Glutamatergic neuron (in vitro differentiated cells): Measurements from ENCODE around the gene RAF1. TPM values are rescaled to one million over a fixed set of nuclear protein-coding genes. Genes with fewer than 3 reads are reported as not detected.

Experiments used
- DNase-seq: peaks from one replicate; pipeline ENCODE4 v3.0.0; 2022
- H3K27ac Mint-ChIP-seq: one replicate; pipeline ENCODE4 v1.8.0; 2020; ENCODE audit warnings: mild to moderate bottlenecking, mixed read lengths, inconsistent platforms; ENCODE audit not compliant: unreplicated experiment
- H3K27me3 Mint-ChIP-seq: one replicate; pipeline ENCODE4 v1.8.0; 2020; ENCODE audit warnings: mild to moderate bottlenecking, moderate library complexity, mixed read lengths, inconsistent platforms; ENCODE audit not compliant: unreplicated experiment
- H3K36me3 Mint-ChIP-seq: one replicate; pipeline ENCODE4 v1.8.0; 2020; ENCODE audit warnings: mild to moderate bottlenecking, mixed read lengths, inconsistent platforms; ENCODE audit not compliant: unreplicated experiment
- H3K4me1 Mint-ChIP-seq: one replicate; pipeline ENCODE4 v1.8.0; 2020; ENCODE audit warnings: mild to moderate bottlenecking, low read depth, mixed read lengths, inconsistent platforms; ENCODE audit not compliant: unreplicated experiment
- H3K4me3 Mint-ChIP-seq: one replicate; pipeline ENCODE4 v1.8.0; 2020; ENCODE audit warnings: mild to moderate bottlenecking, mixed read lengths, inconsistent platforms; ENCODE audit not compliant: unreplicated experiment
- H3K9me3 Mint-ChIP-seq: one replicate; pipeline ENCODE4 v1.8.0; 2020; ENCODE audit warnings: mild to moderate bottlenecking, moderate library complexity, mixed read lengths, inconsistent platforms; ENCODE audit not compliant: unreplicated experiment
- CTCF ChIP-seq: fragments of 200-600 bp; sonication (generic); IDR thresholded peaks from one replicate; pipeline ENCODE4 v1.5.0; 2021; ENCODE audit not compliant: partially characterized antibody, unreplicated experiment
- total RNA-seq: library from RNA; stranded (reverse); fragmentation: NEBNext Ultra II Directional; extraction: Animal tissue kit (Norgen Biotek cat#: 25700); gene quantifications from one replicate; pipeline ENCODE4 v1.2.1, GENCODE V29; 2021; ENCODE audit not compliant: unreplicated experiment

Gene RAF1
- total RNA-seq, 1 donor from 2014 or later, result 185 TPM

GRCh38 chr3:12593473-12593872, 70.4 kb downstream of the RAF1 start:
- DNase-seq, result no peak
- peaks cover 3% of the 10 kb centered on the region for H3K27me3 Mint-ChIP-seq
- TF ChIP-seq CTCF, result no peak
- H3K36me3 Mint-ChIP-seq, result peaks cover 17% of the 10 kb centered on the region
- H3K27ac Mint-ChIP-seq, result peak overlapping the region; percentile 67
- peaks cover 16% of the 10 kb centered on the region for H3K9me3 Mint-ChIP-seq
- H3K4me3 Mint-ChIP-seq, result no peak overlapping the region
- H3K4me1 Mint-ChIP-seq, result peaks cover 6% of the 10 kb centered on the region

- peaks cover 16% of the 10 kb centered on the region for H3K9me3 Mint-ChIP-seq
- no peak for DNase-seq
- H3K27ac Mint-ChIP-seq, result peak overlapping the region; percentile 52
- TF ChIP-seq CTCF, result no peak
- H3K27me3 Mint-ChIP-seq, result peaks cover 3% of the 10 kb centered on the region
- no peak overlapping the region for H3K4me3 Mint-ChIP-seq
- peaks cover 17% of the 10 kb centered on the region for H3K36me3 Mint-ChIP-seq
- H3K4me1 Mint-ChIP-seq, result peaks cover 6% of the 10 kb centered on the region
Observed at GRCh38 chr3:12591997-12592715, 71.8 kb downstream of the RAF1 start.

- Mint-ChIP-seq H3K4me1 (peaks cover 6% of the 10 kb centered on the region), H3K27ac (no peak overlapping the region), H3K9me3 (peaks cover 16% of the 10 kb centered on the region), H3K4me3 (no peak overlapping the region), H3K27me3 (peaks cover 3% of the 10 kb centered on the region), H3K36me3 (peaks cover 17% of the 10 kb centered on the region)
- TF ChIP-seq CTCF, result no peak
- DNase-seq, result no peak
Observed at GRCh38 chr3:12591456-12591855, 72.5 kb downstream of the RAF1 start.

- Mint-ChIP-seq H3K4me3 (no peak overlapping the region), H3K36me3 (peaks cover 10% of the 10 kb centered on the region), H3K9me3 (peaks cover 17% of the 10 kb centered on the region), H3K27me3 (peaks cover 3% of the 10 kb centered on the region), H3K4me1 (peaks cover 15% of the 10 kb centered on the region), H3K27ac (no peak overlapping the region)
- DNase-seq, result no peak
- TF ChIP-seq CTCF, result no peak
Observed at GRCh38 chr3:12590096-12590495, 73.8 kb downstream of the RAF1 start.
